HL-60 (cell line): Measurements from ENCODE around the gene TAGLN3.
A peak's percentile ranks its signal among the peaks of the same experiment; 100 is the strongest.

Experiments used
- CTCF ChIP-seq: IDR thresholded peaks from one replicate; pipeline ENCODE4 v1.5.1; 2011; ENCODE audit warnings: low read length, control low read depth, inconsistent platforms; ENCODE audit not compliant: insufficient read depth
- GABPA ChIP-seq: IDR thresholded peaks from 2 replicates; pipeline ENCODE4 v1.6.1; 2012; ENCODE audit warnings: low read depth
- POLR2AphosphoS5 ChIP-seq: IDR thresholded peaks from 2 replicates; pipeline ENCODE4 v1.6.1; 2012; ENCODE audit warnings: low read depth
- SPI1 ChIP-seq: IDR thresholded peaks from 2 replicates; pipeline ENCODE4 v1.6.1; 2012; ENCODE audit warnings: low read depth, mild to moderate bottlenecking, borderline replicate concordance
- TF ChIP-seq, protein P1 (sequence below): IDR thresholded peaks from 2 replicates; pipeline ENCODE4 v1.6.1; 2012; ENCODE audit warnings: low read depth; ENCODE audit not compliant: insufficient replicate concordance

DNA sequence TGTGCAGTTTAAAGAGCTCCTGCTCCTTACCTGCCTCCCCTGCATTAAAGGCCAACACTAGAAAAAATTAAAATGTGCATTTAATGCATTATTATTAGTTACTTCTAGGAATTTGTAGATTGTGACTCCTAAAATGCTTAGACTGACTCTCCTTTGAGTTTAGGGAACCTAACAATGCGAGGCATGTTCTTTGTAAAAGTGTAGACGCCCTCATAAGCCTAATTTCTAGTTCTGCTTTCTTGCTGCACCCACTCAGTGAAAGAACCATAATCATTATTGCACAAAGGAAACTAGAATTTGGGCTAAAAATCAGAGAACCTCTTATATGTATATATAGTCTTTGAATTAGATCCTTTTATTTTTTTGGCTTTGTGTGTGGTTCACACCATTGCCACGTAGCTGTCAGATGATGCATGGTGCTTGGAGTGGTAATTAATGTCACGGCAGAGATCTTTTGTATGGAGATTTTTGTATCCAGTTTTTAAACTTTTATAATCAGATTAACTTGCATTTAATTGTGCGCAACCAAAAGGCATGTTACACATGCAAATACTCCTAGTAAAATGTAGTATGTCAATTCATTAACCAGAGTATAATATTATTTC, 19.2 kb upstream of the TAGLN3 start:
- TF ChIP-seq CTCF (no peak), GABPA (no peak), POLR2AphosphoS5 (no peak), SPI1 (peak; percentile 43; the same call in 1 of the 2 replicates)
- TF ChIP-seq, protein P1, sequence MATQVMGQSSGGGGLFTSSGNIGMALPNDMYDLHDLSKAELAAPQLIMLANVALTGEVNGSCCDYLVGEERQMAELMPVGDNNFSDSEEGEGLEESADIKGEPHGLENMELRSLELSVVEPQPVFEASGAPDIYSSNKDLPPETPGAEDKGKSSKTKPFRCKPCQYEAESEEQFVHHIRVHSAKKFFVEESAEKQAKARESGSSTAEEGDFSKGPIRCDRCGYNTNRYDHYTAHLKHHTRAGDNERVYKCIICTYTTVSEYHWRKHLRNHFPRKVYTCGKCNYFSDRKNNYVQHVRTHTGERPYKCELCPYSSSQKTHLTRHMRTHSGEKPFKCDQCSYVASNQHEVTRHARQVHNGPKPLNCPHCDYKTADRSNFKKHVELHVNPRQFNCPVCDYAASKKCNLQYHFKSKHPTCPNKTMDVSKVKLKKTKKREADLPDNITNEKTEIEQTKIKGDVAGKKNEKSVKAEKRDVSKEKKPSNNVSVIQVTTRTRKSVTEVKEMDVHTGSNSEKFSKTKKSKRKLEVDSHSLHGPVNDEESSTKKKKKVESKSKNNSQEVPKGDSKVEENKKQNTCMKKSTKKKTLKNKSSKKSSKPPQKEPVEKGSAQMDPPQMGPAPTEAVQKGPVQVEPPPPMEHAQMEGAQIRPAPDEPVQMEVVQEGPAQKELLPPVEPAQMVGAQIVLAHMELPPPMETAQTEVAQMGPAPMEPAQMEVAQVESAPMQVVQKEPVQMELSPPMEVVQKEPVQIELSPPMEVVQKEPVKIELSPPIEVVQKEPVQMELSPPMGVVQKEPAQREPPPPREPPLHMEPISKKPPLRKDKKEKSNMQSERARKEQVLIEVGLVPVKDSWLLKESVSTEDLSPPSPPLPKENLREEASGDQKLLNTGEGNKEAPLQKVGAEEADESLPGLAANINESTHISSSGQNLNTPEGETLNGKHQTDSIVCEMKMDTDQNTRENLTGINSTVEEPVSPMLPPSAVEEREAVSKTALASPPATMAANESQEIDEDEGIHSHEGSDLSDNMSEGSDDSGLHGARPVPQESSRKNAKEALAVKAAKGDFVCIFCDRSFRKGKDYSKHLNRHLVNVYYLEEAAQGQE = no peak
